GM19035 (cell line): ENCODE results near the gene MGMT.

Source experiments
- ATAC-seq: cut with Tn5 transposase; IDR thresholded peaks from one replicate; pipeline ENCODE4 v1.9.1; 2021; ENCODE audit not compliant: unreplicated experiment

Gene MGMT

GRCh38 chr10:129755621-129756020 lies 288.6 kb downstream of the MGMT start:
- ATAC-seq, result no peak

- no peak for ATAC-seq
Observed at GRCh38 chr10:129756912-129757901, 290.2 kb downstream of the MGMT start.

GRCh38 chr10:129758207-129759021 lies 291.4 kb downstream of the MGMT start:
- no peak for ATAC-seq

GRCh38 chr10:129759214-129760002 lies 292.4 kb downstream of the MGMT start:
- no peak for ATAC-seq

GRCh38 chr10:129760003-129760315 lies 292.9 kb downstream of the MGMT start:
- ATAC-seq, result no peak

GRCh38 chr10:129760416-129760815 lies 293.4 kb downstream of the MGMT start:
- no peak for ATAC-seq

- ATAC-seq, result no peak
Observed at GRCh38 chr10:129761197-129761972, 294.3 kb downstream of the MGMT start.

- no peak for ATAC-seq
Observed at GRCh38 chr10:129761981-129762956, 295.2 kb downstream of the MGMT start.

- no peak for ATAC-seq
Observed at GRCh38 chr10:129764011-129764900, 297.2 kb downstream of the MGMT start.

- ATAC-seq, result no peak
Observed at GRCh38 chr10:129764901-129765663, 298.0 kb downstream of the MGMT start.

- no peak for ATAC-seq
Observed at GRCh38 chr10:129765664-129766550, 298.9 kb downstream of the MGMT start.

GRCh38 chr10:129766611-129767550 lies 299.8 kb downstream of the MGMT start:
- ATAC-seq, result no peak

GRCh38 chr10:129767751-129768150 lies 300.7 kb downstream of the MGMT start:
- no peak for ATAC-seq

GRCh38 chr10:129768437-129769355 lies 301.7 kb downstream of the MGMT start:
- no peak for ATAC-seq
